HepG2 (cell line): ENCODE data around the gene MYO3B. TPM values are rescaled to one million over a fixed set of nuclear protein-coding genes. Genes with fewer than 3 reads are reported as not detected.

ENCODE experiments used
- ATAC-seq: fragments of 200-7000 bp; cut with Tn5 transposase; 3 replicates; pipeline ENCODE4 v1.9.1; 2020; ENCODE audit warnings: mild to moderate bottlenecking, moderate library complexity
- BruUV-seq: library from RNA; stranded (reverse); fragments of 400-500 nt; replicated peaks from 2 replicates; lab custom pipeline; 2021; lab: Mats Ljungman, UMichigan
- CTCF ChIA-PET: fragments of 300-600 bp; formaldehyde crosslinking; extraction: SDS; loops from one replicate; lab custom pipeline; 2021; ENCODE audit warnings: low total read pairs, inconsistent platforms, low intra/inter-chr PET ratio; lab: Yijun Ruan, JAX
- POLR2A ChIA-PET: fragments of 350-600 bp; sonication (Branson Sonifier 250); formaldehyde crosslinking; loops from one replicate; lab custom pipeline; 2020; ENCODE audit warnings: antibody characterized with exemption, inconsistent platforms; lab: Yijun Ruan, JAX
- DNase-seq: peaks from one replicate; pipeline ENCODE4 v3.0.0-alpha.2; 2015; ENCODE audit warnings: low spot score
- FAIRE-seq: peaks from 3 replicates; lab custom pipeline; 2011; peaks lifted over from hg19 to GRCh38; lab: Jason Lieb, UNC
- H2AFZ ChIP-seq: one replicate; pipeline ENCODE4 v1.6.1; 2011; ENCODE audit warnings: low read length, inconsistent platforms
- H3K27ac ChIP-seq: fragments of 300-600 bp; 3 replicates; pipeline ENCODE4 v1.8.0; 2011; ENCODE audit warnings: mixed run types, mild to moderate bottlenecking, mixed read lengths, low read length, inconsistent platforms; ENCODE audit not compliant: insufficient read depth; ENCODE audit errors: extremely low read length
- H3K27me3 ChIP-seq, 2 experiments: fragments of 200-600 bp in 1 of 2; 2 replicates in 1 of 2; 3 replicates in 1 of 2; pipeline versions ENCODE4 v1.6.0 to v1.8.0; 2011; ENCODE audit warnings: low read length in 2 of 2, mild to moderate bottlenecking in 2 of 2, moderate library complexity in 2 of 2, inconsistent platforms in 1 of 2; ENCODE audit not compliant: insufficient read depth in 2 of 2, control insufficient read depth in 1 of 2
- H3K36me3 ChIP-seq, 2 experiments: fragments of 200-600 bp in 1 of 2; replicated peaks in 1 of 2; 2 replicates in 1 of 2; 3 replicates in 1 of 2; pipeline versions ENCODE4 v1.5.1 to v1.8.0; 2011; ENCODE audit warnings: low read length in 2 of 2, inconsistent platforms in 1 of 2; ENCODE audit not compliant: insufficient read depth in 2 of 2, control insufficient read depth in 1 of 2
- H3K4me1 ChIP-seq: 2 replicates; pipeline ENCODE4 v1.5.1; 2012; ENCODE audit warnings: low read length, inconsistent platforms; ENCODE audit not compliant: insufficient read depth
- H3K4me2 ChIP-seq: 2 replicates; pipeline ENCODE4 v1.6.0; 2011; ENCODE audit warnings: low read depth, low read length, inconsistent platforms
- H3K4me3 ChIP-seq, 3 experiments: fragments of 200-600 bp in 1 of 3; sonication (generic), shearing (Covaris generic) in 1 of 3; replicated peaks in 1 of 3; 2 replicates each; pipeline ENCODE4 v1.5.1; 2011 to 2016; ENCODE audit warnings: low read length in 3 of 3, inconsistent platforms in 2 of 3, low read depth in 2 of 3, mild to moderate bottlenecking in 2 of 3, control low read depth in 1 of 3, mixed read lengths in 1 of 3; ENCODE audit not compliant: insufficient read depth in 1 of 3
- H3K79me2 ChIP-seq: one replicate; pipeline ENCODE4 v1.6.1; 2011; ENCODE audit warnings: low read length, inconsistent platforms; ENCODE audit not compliant: insufficient read depth
- H3K9ac ChIP-seq: 2 replicates; pipeline ENCODE4 v1.6.0; 2011; ENCODE audit warnings: mild to moderate bottlenecking, low read depth, low read length, inconsistent platforms; ENCODE audit not compliant: insufficient read depth
- H3K9me3 ChIP-seq: 2 replicates; pipeline ENCODE4 v1.5.1; 2012; ENCODE audit warnings: mild to moderate bottlenecking, low read length
- H4K20me1 ChIP-seq: 2 replicates; pipeline ENCODE4 v1.6.0; 2011; ENCODE audit warnings: inconsistent platforms, mild to moderate bottlenecking, low read length, moderate library complexity; ENCODE audit not compliant: insufficient read depth
- CEBPB ChIP-seq: IDR thresholded peaks from 2 replicates; pipeline ENCODE4 v1.6.1; 2011; ENCODE audit warnings: low read depth, low read length, improper control_type of control experiment, borderline replicate concordance
- ETV6 ChIP-seq: sonication (generic); formaldehyde crosslinking; conservative IDR thresholded peaks from 2 replicates; pipeline ENCODE4 v1.4.0; 2020; ENCODE audit warnings: missing genetic modification reagents
- KAT2B ChIP-seq: fragments of 150-350 bp; IDR thresholded peaks from 2 replicates; pipeline ENCODE4 v1.6.1; 2014; ENCODE audit warnings: low read depth, low read length, borderline replicate concordance
- LCORL ChIP-seq, 2 experiments: fragments of 450-650 bp in 1 of 2; sonication (generic) in 1 of 2; formaldehyde crosslinking in 1 of 2; IDR thresholded peaks; 2 replicates each; pipeline versions ENCODE4 v1.5.0 to v1.6.1; 2017 to 2020; ENCODE audit warnings: antibody characterized with exemption in 1 of 2, missing genetic modification reagents in 1 of 2
- MTF2 ChIP-seq: sonication (generic); formaldehyde crosslinking; IDR thresholded peaks from 2 replicates; pipeline ENCODE4 v1.5.0; 2020; ENCODE audit warnings: missing genetic modification reagents, borderline replicate concordance
- NR2C2 ChIP-seq: sonication (generic); formaldehyde crosslinking; IDR thresholded peaks from 2 replicates; pipeline ENCODE4 v1.4.0; 2020; ENCODE audit warnings: missing genetic modification reagents, mild to moderate bottlenecking, moderate library complexity, borderline replicate concordance
- PATZ1 ChIP-seq: sonication (generic); formaldehyde crosslinking; IDR thresholded peaks from 2 replicates; pipeline ENCODE4 v1.4.0; 2020; ENCODE audit warnings: missing genetic modification reagents
- RBAK ChIP-seq: sonication (generic); formaldehyde crosslinking; IDR thresholded peaks from 2 replicates; pipeline ENCODE4 v1.5.1; 2020; ENCODE audit warnings: mild to moderate bottlenecking, missing genetic modification reagents
- SMARCC2 ChIP-seq: fragments of 450-650 bp; IDR thresholded peaks from 2 replicates; pipeline ENCODE4 v1.6.1; 2017; ENCODE audit warnings: antibody characterized with exemption, mild to moderate bottlenecking
- SP140L ChIP-seq: sonication (generic); formaldehyde crosslinking; IDR thresholded peaks from 2 replicates; pipeline ENCODE4 v1.4.0; 2020; ENCODE audit warnings: missing genetic modification reagents, borderline replicate concordance
- ZEB1 ChIP-seq: IDR thresholded peaks from 2 replicates; pipeline ENCODE4 v1.6.1; 2012; ENCODE audit warnings: mild to moderate bottlenecking, low read depth, inconsistent platforms; ENCODE audit not compliant: insufficient replicate concordance
- ZNF552 ChIP-seq: sonication (generic); formaldehyde crosslinking; IDR thresholded peaks from 2 replicates; pipeline ENCODE4 v1.9.0; 2022; ENCODE audit warnings: missing genetic modification reagents, mild to moderate bottlenecking, borderline replicate concordance
- ZNF670 ChIP-seq: sonication (generic); formaldehyde crosslinking; IDR thresholded peaks from 2 replicates; pipeline ENCODE4 v1.8.0; 2022; ENCODE audit warnings: mild to moderate bottlenecking, missing genetic modification reagents, borderline replicate concordance
- WGBS: methylation state at CpG from one replicate; pipeline ENCODE4 v1.1.6; 2017; ENCODE audit warnings: low lambda C conversion rate; 5-methylcytosine and 5-hydroxymethylcytosine counted together
- in situ Hi-C: cut with HindIII; loops from 2 replicates; pipeline ENCODE4 v1.10.0; 2017; ENCODE audit warnings: low pct_unique_long_range_greater_than_20kb; ENCODE audit not compliant: extremely low pct_ligation_motif_present
- intact Hi-C: fragments of 100-400 bp; cut with micrococcal nuclease; formaldehyde crosslinking; loops from one replicate; pipeline ENCODE4 v1.10.0; 2022; ENCODE audit not compliant: unreplicated experiment
- polyA plus RNA-seq, 8 experiments: library from polyadenylated mRNA; depleted of rRNA in 3 of 8; stranded (reverse) in 7 of 8; unstranded in 1 of 8; fragments of >200 nt; fragmentation: Illumina TruSeq in 4 of 8; extraction: Trizol in 4 of 8; gene quantifications; 2 replicates each; pipeline versions ENCODE4 v1.2.1 to v1.2.3, GENCODE V29; 2011 to 2016; ENCODE audit warnings: low read depth in 4 of 8, missing spikeins in 1 of 8, mixed read lengths in 1 of 8; ENCODE audit not compliant: insufficient read depth in 1 of 8
- total RNA-seq, 5 experiments: library from RNA; depleted of rRNA; stranded (reverse); fragments of >200 nt; fragmentation: Illumina TruSeq; extraction: Trizol; gene quantifications; 2 replicates each; pipeline ENCODE4 v1.2.3, GENCODE V29; 2016; ENCODE audit warnings: low read depth in 1 of 5
- TF ChIP-seq, protein P1 (sequence below): sonication (generic); formaldehyde crosslinking; IDR thresholded peaks from 2 replicates; pipeline ENCODE4 v1.8.0; 2022; ENCODE audit warnings: missing genetic modification reagents, mild to moderate bottlenecking, moderate library complexity, borderline replicate concordance

The MYO3B gene
- total and polyA plus RNA-seq, 2 of the 13 experiments (the other 11 are each of a cell fraction or from before 2014, with no cell fraction given), result 0.01 TPM; not detected in 1

DNA sequence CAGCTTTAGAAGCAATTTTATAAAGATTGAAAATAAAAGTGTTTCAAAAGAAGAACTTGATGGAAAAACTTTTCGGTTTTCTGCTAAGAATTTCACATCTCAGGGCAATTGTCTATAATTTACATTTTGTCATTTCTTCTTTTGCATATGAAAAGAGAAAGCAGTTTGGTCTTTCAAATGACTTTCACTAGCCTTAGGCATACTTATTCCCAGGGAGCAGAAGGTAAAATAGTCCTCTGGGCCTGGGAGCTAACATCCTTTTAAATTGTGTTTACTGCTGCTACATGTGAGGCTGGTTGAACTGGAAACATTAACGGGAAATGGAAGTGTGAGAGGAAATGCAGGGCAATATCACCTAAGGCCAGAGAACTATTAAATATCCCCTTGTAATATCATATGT is 37.1 kb downstream of the MYO3B start:
- intact Hi-C loops (no loop called here), in situ Hi-C loops (no loop called here)
- BruUV-seq, result no TSS peak
- no peak overlapping the region for H2AFZ ChIP-seq
- H3K9me3 ChIP-seq, result no peaks in the 10 kb centered on the region
- H3K79me2 ChIP-seq, result no peaks in the 10 kb centered on the region
- DNase-seq (no peak), ATAC-seq (no peak), FAIRE-seq (no peak)
- no peaks in the 10 kb centered on the region for H3K4me1 ChIP-seq
- H3K27me3 ChIP-seq, result peaks cover 2 to 15% of the 10 kb centered on the region in 2 experiments; a peak in 3 of 5 replicates
- H3K9ac ChIP-seq, result no peak overlapping the region
- H4K20me1 ChIP-seq, result no peaks in the 10 kb centered on the region
- no peak for TF ChIP-seq NR2C2 (CRISPR knock-in tag)
- no peak for TF ChIP-seq MTF2
- no peak for TF ChIP-seq LCORL (IDR thresholded peaks at IDR 0.05)
- TF ChIP-seq LCORL (CRISPR knock-in tag; IDR thresholded peaks at IDR 0.05), result no peak
- no peak for TF ChIP-seq RBAK (CRISPR knock-in tag)
- no peak for TF ChIP-seq ZNF670 (CRISPR knock-in tag)
- TF ChIP-seq ZNF552, result no peak
- TF ChIP-seq PATZ1 (CRISPR knock-in tag), result no peak
- no peak for TF ChIP-seq CEBPB
- TF ChIP-seq ZEB1, result no peak
- TF ChIP-seq KAT2B, result no peak
- TF ChIP-seq, protein P1, sequence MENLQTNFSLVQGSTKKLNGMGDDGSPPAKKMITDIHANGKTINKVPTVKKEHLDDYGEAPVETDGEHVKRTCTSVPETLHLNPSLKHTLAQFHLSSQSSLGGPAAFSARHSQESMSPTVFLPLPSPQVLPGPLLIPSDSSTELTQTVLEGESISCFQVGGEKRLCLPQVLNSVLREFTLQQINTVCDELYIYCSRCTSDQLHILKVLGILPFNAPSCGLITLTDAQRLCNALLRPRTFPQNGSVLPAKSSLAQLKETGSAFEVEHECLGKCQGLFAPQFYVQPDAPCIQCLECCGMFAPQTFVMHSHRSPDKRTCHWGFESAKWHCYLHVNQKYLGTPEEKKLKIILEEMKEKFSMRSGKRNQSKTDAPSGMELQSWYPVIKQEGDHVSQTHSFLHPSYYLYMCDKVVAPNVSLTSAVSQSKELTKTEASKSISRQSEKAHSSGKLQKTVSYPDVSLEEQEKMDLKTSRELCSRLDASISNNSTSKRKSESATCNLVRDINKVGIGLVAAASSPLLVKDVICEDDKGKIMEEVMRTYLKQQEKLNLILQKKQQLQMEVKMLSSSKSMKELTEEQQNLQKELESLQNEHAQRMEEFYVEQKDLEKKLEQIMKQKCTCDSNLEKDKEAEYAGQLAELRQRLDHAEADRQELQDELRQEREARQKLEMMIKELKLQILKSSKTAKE, result no peak
- no peak for TF ChIP-seq SP140L (CRISPR knock-in tag)
- TF ChIP-seq ETV6, result no peak
- TF ChIP-seq SMARCC2, result no peak
- TF ChIP-seq, all 625 proteins: peak for 0
- Histone ChIP-seq H3K4me2 (no peak overlapping the region), H3K27ac (no peak overlapping the region), H3K36me3 (no peaks in the 10 kb centered on the region), H3K4me3 (no peak overlapping the region)
- POLR2A ChIA-PET, result no interaction called here
- WGBS, result under 1% methylated on average over 2 of the region's 2 CpGs
- CTCF ChIA-PET, result no interaction called here
